HG03571 (cell line): ENCODE data around the gene NTMT1.

Source experiments
- ATAC-seq: cut with Tn5 transposase; IDR thresholded peaks from one replicate; pipeline ENCODE4 v1.9.1; 2021; ENCODE audit not compliant: unreplicated experiment

The NTMT1 gene

GRCh38 chr9:129613520-129614175 is 12.3 kb upstream of the NTMT1 start:
- ATAC-seq, result no peak

- no peak for ATAC-seq
Measured at GRCh38 chr9:129614932-129615331, 11.0 kb upstream of the NTMT1 start.

GRCh38 chr9:129615407-129616285 is 10.3 kb upstream of the NTMT1 start:
- ATAC-seq, result no peak

- ATAC-seq, result no peak
Measured at GRCh38 chr9:129617167-129617566, 8.8 kb upstream of the NTMT1 start.

- no peak for ATAC-seq
Measured at GRCh38 chr9:129619787-129620668, 5.9 kb upstream of the NTMT1 start.

DNA sequence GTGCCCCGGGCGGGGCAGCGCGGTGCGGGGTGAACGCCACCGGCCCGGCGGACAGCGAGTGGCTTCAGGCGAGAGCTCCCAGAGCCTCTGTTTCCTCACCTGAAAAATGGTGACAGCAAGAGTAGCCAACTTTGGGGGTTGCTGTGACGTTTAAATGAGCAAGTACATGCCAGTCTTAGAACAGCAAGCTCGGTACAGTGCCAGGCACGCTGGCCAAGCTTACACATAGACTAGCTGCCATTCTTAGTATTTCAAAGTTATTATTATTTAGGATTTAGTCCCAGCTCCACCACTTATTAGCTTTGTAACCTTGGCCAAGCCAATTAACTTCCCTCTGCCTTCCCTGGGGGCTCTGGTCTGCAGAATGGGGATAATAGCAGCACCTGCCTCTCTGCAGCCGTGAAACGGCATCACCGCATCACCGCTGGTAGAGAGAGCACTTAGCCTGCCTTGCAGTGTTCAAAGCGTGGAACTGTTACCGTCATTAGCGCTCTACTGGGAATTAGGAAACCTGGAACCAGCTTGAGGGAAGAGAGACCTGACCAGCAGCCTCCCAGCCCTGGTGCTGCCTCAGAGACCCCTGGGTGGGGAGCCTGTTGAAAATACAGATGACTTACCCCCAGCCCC is 5.2 kb upstream of the NTMT1 start, which contains the start of gene C9orf50:
TSS of gene C9orf50 (minus strand) at position 433 of the 627 bp plus-strand sequence. CDS start 527 bp downstream, outside the sequence.
- ATAC-seq, result no peak

DNA sequence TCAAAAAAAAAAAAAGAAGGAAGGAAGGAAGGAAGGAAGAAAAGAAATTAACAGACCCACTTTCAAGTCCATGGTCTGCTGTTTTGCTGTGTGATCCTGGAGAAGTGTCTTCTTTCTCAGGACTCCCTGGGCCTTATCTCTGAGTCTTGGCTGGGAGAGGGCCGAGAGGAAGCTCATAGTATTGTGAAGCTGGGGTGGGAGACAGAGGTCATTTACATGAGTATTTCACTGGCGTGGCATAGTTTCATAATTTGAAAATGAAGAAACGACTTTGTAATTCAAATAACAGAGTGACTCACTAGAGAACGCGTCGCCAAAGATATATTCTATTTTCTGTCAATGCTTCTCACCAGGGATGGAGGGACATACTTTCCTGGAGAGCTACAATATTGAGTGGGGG is 2.6 kb upstream of the NTMT1 start:
- no peak for ATAC-seq

DNA sequence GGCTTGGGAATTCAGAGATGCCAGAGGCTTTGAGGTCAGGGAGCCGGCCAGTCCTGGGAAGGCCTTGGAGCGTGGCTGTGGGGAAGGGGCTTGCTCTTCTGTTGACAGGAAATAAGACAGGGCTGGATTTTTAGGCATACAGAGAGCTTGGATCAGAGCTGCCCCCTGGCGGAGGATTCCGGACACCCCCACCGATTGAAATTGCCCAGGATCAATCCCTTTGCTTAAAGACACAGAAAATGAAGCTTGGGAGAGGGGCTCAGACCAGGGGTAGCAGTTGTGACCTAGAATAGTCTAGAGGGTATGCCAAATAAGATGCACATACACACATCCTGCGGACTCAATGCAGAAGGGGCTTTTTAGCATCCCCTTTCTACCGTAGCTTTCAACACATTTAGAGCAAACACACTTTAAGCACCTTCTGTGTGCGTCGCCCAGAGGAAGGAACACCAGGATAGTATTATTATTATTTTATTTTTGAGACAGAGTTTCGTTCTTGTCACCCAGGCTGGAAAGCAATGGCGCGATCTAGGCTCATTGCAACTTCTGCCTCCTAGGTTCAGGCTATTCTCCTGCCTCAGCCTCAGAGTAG is 1.7 kb upstream of the NTMT1 start:
- ATAC-seq, result no peak

GRCh38 chr9:129624947-129625346 is 1.0 kb upstream of the NTMT1 start:
- no peak for ATAC-seq

- peak; percentile 25 for ATAC-seq
Measured at GRCh38 chr9:129626625-129627284, 792 bp downstream of the NTMT1 start.

DNA sequence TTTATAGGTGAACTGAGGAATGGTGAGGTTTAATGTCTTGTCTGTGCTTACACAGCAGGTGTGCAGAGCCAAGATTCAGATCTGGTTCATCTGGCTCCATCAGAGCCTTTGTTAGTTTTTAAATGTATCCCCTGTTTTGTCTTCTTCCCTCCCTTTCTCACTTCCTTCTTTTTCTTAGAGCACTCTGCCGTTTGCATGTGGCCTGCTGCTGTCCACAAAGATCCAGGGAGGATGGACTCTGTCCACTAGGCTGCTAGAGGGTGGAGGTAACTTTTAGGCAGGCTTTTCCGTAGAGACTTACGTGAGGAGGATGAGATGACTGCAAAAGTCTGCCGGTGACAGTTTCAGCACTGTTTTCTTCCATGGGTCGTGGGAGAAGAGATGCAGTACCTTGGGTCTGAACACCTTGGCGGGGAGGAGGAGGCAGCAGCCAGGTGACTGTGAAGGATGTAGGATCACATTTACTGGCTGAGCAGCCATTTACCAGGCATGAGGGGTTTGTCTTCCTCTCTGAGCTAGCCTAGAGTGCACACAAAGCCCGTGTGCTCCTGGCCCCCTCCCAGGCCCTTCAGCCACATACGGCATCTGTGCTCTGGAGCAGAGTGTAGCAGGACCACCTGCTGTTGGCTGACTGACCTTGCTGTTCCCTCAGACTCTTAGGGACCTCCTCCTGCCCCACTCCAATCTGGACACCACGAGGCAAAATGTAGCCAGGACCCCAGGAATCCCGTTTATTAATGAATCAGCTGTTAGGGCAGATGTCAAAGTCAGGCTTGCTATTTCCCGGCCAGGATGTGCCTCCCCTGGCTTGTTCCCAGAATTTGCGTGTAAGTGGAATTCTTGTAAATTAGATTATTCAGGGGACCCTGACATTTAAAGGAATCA is 1.8 kb downstream of the NTMT1 start:
- ATAC-seq, result no peak

- ATAC-seq, result no peak
Measured at GRCh38 chr9:129628709-129629108, 2.7 kb downstream of the NTMT1 start.

- no peak for ATAC-seq
Measured at GRCh38 chr9:129629251-129629820, 3.4 kb downstream of the NTMT1 start.

DNA sequence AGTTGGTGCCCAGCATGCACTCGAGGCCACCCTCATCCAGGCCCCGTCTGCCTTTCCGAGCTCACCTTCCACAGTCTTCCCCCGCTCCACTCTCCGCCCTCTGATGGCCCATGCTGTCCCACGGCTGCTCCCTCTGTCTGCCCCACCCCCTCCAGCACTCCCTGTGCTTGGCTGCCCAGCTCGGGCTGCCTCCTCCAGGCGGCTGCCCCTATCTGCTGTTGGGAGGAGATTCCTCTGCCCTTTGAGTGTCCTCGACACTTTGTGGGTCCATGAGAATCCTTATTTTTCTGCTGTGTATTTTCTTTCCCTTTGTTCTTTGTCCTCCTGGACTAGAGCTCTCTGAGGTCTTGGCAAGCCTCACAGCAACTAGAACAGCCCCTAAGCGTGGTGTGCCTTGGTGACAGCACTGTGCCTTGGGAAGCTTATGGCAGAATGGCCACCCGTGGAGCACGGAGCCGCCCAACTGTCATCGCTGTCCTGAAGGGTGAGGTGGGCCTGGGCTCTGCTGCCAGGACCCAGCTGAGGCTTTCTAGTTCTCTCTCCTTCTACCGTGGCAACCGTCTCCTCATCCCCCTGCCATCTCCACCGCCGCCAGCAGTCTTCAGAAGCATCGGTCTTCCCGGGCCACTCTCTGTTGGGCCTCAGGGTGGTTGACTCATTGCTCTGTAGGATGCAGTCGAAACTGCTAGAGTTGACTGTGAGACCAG is 5.2 kb downstream of the NTMT1 start:
- no peak for ATAC-seq

DNA sequence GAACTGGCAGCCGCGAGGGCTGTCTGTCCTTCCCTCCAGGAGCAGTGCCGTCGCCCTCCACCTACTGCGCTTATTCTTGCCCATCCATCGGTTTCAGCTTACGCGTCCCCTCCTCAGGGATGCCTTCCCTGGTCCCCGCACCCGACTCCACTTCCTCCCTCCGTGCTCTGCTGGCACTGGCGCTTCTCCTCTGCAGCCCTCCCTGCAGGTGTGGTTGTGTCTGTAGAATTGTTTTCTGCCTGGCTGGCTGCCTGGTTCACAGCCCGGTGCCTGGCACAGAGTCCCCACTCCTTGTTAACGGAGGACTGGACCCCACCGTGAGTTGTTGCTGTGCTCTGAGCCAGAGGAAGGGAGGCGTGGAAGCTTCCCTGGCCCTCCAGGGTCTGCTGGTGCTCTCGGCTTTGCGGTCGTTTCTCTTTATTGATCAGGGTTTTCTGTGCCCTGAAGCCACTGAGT is 5.7 kb downstream of the NTMT1 start:
- ATAC-seq, result no peak

DNA sequence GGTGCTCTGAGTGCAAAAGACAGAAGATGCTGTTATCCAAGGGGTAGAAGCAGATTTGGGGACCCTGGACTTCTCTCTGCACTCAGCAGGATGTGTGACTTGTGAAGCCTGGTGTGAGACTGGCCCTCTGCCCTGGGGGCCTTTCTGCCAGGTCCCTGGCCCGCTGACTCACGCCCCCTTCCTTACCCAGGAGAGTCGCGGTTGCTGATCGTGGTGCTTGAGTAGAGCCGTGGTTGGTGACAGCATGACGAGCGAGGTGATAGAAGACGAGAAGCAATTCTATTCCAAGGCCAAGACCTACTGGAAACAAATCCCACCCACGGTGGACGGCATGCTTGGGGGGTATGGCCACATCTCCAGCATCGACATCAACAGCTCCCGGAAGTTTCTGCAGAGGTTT is 6.5 kb downstream of the NTMT1 start:
- ATAC-seq, result no peak

DNA sequence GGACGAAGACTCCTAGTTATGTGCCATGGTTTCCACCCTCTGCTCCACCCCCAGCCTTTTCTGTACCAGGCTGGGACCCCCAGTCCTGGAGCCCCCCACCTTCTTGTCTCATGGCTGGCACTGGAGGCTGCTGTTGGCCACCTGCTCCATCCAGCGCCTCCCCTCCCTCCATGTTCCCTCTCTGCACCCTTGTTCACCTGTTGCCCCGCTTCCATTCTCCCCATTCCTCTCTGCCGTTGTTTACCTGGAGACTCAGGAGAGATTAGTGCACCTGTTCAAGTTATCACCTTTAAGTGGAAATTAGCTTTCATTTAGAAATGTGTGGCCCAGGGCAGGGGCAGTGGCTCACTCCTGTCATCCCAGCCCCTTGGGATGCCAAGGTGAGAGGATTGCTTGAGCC is 7.2 kb downstream of the NTMT1 start:
- ATAC-seq, result no peak

GRCh38 chr9:129633848-129634247 is 7.9 kb downstream of the NTMT1 start:
- ATAC-seq, result no peak
